ENCODE measurements around the gene COX7C.

Gene COX7C

GRCh38 chr5:86664173-86664572, 46.4 kb downstream of the COX7C start:
- DNase-seq, result no peak

GRCh38 chr5:86665984-86666760, 48.4 kb downstream of the COX7C start:
- DNase-seq, result no peak

- DNase-seq, result no peak
These were observed 49.2 kb downstream of the COX7C start for GRCh38 chr5:86666981-86667380.

All from nucleus accumbens (tissue), 56 donors.